PFSK-1 (cell line): Measurements from ENCODE around the gene ANKS1A.

ENCODE experiments used
- POLR2AphosphoS5 ChIP-seq: IDR thresholded peaks from 2 replicates; pipeline ENCODE4 v1.6.1; 2012; ENCODE audit warnings: low read depth, mild to moderate bottlenecking, control low read depth, low read length, moderate library complexity
- REST ChIP-seq, 2 experiments: IDR thresholded peaks; 2 replicates each; pipeline versions ENCODE4 v1.6.1 to v1.8.0; 2011 to 2012; ENCODE audit warnings: low read depth in 2 of 2, low read length in 2 of 2, control low read depth in 1 of 2, inconsistent platforms in 1 of 2, mild to moderate bottlenecking in 1 of 2, moderate library complexity in 1 of 2; ENCODE audit not compliant: insufficient read depth in 1 of 2
- SIN3A ChIP-seq: IDR thresholded peaks from 2 replicates; pipeline ENCODE4 v1.6.1; 2012; ENCODE audit warnings: mild to moderate bottlenecking, low read length, moderate library complexity, borderline replicate concordance; ENCODE audit not compliant: insufficient read depth
- TAF1 ChIP-seq: IDR thresholded peaks from 2 replicates; pipeline ENCODE4 v1.6.1; 2012; ENCODE audit warnings: low read length, control low read depth, borderline replicate concordance; ENCODE audit not compliant: insufficient read depth

DNA sequence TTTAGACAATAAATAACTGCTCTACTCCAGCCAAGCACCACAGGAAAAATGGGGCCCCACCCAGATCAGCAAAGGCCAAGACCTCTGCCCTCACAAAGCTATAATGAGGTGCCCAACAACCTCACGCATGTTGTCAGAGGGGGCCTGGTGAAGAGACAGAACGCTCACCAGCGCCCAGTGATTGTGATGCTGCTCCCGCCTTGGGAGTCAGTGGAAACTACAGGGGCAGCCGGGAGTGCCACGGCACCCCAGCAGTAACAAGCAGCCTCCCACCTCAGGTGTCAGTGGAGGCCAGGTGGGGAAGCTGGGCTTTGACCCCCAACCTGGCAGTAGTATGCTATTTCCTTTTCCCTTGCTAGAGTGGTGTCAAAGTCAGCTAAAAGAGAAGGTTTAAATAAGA is 204.7 kb downstream of the ANKS1A start:
- no peak for TF ChIP-seq POLR2AphosphoS5
- no peak for TF ChIP-seq REST (IDR thresholded peaks at IDR 0.05; ENCODE audit: insufficient read depth in 1 of 2, low read depth in 2 of 2, low read length in 2 of 2)
- no peak for TF ChIP-seq TAF1
- no peak for TF ChIP-seq SIN3A
